GM12874 (cell line): ENCODE measurements around the gene RAP1B.

ENCODE experiments used
- CTCF ChIP-seq: IDR thresholded peaks from 2 replicates; pipeline ENCODE4 v1.5.1; 2011; ENCODE audit warnings: low read depth, mild to moderate bottlenecking, control low read depth, low read length, moderate library complexity; ENCODE audit not compliant: insufficient read depth

Gene RAP1B

GRCh38 chr12:68577949-68578348, 32.8 kb upstream of the RAP1B start:
- no peak for TF ChIP-seq CTCF

GRCh38 chr12:68578765-68579164, 31.9 kb upstream of the RAP1B start:
- TF ChIP-seq CTCF = no peak

- TF ChIP-seq CTCF = no peak
These were observed 31.4 kb upstream of the RAP1B start for GRCh38 chr12:68579254-68579653.

- TF ChIP-seq CTCF = no peak
These were observed 29.8 kb upstream of the RAP1B start for GRCh38 chr12:68580911-68581310.

GRCh38 chr12:68581926-68582325, 28.8 kb upstream of the RAP1B start:
- no peak for TF ChIP-seq CTCF

- no peak for TF ChIP-seq CTCF
These were observed 24.7 kb upstream of the RAP1B start for GRCh38 chr12:68585966-68586365.

GRCh38 chr12:68587448-68587873, 23.2 kb upstream of the RAP1B start:
- TF ChIP-seq CTCF = no peak

- TF ChIP-seq CTCF = no peak
These were observed 21.5 kb upstream of the RAP1B start for GRCh38 chr12:68589194-68589593.
